HUES64 (cell line): ENCODE measurements around the gene RAB3C.

Experiments used
- H3K27ac ChIP-seq: 2 replicates; pipeline ENCODE4 v1.7.0; 2013; ENCODE audit warnings: low read depth, low read length, inconsistent platforms
- H3K27me3 ChIP-seq: 2 replicates; pipeline ENCODE4 v1.6.1; 2013; ENCODE audit warnings: mild to moderate bottlenecking, low read length; ENCODE audit not compliant: insufficient read depth
- H3K36me3 ChIP-seq: 2 replicates; pipeline ENCODE4 v1.6.1; 2013; ENCODE audit warnings: mild to moderate bottlenecking, low read length; ENCODE audit not compliant: insufficient read depth
- H3K4me1 ChIP-seq: 2 replicates; pipeline ENCODE4 v1.6.1; 2013; ENCODE audit warnings: mild to moderate bottlenecking, low read length, moderate library complexity; ENCODE audit not compliant: insufficient read depth
- H3K4me3 ChIP-seq: 2 replicates; pipeline ENCODE4 v1.5.1; 2013; ENCODE audit warnings: mild to moderate bottlenecking, low read length, moderate library complexity
- H3K9ac ChIP-seq: 2 replicates; pipeline ENCODE4 v1.6.1; 2013; ENCODE audit warnings: mild to moderate bottlenecking, low read depth, low read length
- H3K9me3 ChIP-seq: 2 replicates; pipeline ENCODE4 v1.6.1; 2013; ENCODE audit warnings: low read depth, low read length; ENCODE audit not compliant: insufficient read depth
- WGBS: fragments of 150-250, 120-280 bp; methylation state at CpG from one replicate; pipeline ENCODE4 v1.1.7; 2013; ENCODE audit warnings: missing lambda C conversion rate; 5-methylcytosine and 5-hydroxymethylcytosine counted together

The RAB3C gene

DNA sequence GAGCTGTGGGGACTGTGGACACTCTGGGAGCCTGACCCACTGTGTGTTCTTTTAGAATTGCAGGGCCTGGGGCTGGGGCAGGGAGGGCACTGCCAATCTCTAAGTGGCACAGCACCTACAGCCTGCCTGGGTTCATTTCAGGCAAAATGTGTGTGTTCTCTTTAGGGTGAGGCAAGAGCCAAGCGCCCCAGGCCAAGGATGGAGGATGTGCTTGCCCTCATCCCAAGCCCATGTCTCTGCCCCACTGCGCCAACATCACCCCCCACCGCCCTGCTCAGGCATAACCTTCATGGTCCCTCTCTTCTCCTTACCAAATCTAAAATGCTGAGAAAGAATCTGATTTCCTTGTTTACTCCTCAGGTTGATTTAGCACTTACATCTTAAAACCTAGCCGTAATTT, 304.4 kb downstream of the RAB3C start:
- Histone ChIP-seq H3K27me3 (no peaks in the 10 kb centered on the region), H3K27ac (no peak overlapping the region), H3K36me3 (no peaks in the 10 kb centered on the region), H3K9me3 (peaks cover 4% of the 10 kb centered on the region; the same call in 1 of the 2 replicates), H3K4me3 (no peak overlapping the region), H3K9ac (no peak overlapping the region), H3K4me1 (peaks cover 11% of the 10 kb centered on the region)
- WGBS: 96% methylated on average over 4 of the region's 4 CpGs

DNA sequence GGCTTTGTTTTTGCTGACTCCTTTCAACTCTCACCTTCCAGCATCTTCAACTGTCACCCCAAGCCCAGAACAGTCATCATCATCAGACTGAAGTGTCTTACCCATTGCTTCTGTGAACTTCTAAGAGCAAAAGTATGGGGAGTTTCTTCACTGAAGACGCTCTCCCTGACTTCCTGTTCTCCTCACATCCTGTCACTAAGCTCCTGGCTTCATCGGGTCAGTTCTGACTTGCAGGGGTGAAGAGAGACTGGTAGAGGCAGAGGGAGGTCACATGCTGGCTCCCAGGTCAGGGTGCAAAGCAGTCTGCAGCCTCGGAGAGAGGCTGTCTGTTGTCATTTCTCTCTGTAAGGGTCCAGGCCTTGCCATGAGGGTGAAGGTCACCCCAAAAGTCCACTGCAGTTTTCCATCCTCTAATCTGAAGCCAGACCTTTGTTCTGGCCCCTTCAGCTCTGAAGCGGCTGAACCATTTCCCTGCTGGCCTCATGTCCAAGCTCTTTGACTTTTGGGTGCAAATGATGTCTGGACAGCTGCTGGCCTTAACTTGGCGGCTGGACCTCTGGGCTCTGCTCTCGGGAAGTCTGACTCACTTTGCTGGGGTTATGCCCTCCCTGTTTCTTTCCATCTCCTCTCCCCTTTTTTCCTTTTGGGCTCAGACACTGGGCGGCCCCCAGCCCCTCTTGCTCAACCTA, 305.0 kb downstream of the RAB3C start:
- H3K4me1 ChIP-seq: peaks cover 11% of the 10 kb centered on the region
- H3K9ac ChIP-seq: no peak overlapping the region
- H3K27ac ChIP-seq: no peak overlapping the region
- H3K36me3 ChIP-seq: no peaks in the 10 kb centered on the region
- H3K4me3 ChIP-seq: no peak overlapping the region
- H3K9me3 ChIP-seq: peaks cover 4% of the 10 kb centered on the region; the same call in 1 of the 2 replicates
- WGBS: 87% methylated on average over 6 of the region's 7 CpGs
- H3K27me3 ChIP-seq: no peaks in the 10 kb centered on the region

DNA sequence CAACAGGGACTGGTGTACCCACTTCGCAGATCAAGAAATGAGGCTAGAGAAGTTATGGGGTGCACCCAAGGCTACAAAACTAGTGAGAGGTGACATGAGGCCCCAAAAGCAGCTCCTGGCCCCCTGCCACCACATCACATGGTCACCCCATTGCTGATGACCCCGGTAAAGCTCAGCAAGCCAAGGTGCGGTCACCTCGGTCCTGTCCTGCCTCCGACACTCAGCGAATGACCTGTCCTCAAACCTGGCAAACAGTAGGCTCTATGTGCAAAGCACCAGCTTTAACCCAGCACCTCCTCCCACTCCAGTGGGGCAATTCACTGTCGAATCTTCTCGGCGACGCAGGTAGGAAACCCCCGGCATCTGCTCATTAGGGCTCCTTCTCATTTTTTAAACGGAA, 307.4 kb downstream of the RAB3C start:
- Histone ChIP-seq H3K9me3 (no peaks in the 10 kb centered on the region), H3K36me3 (no peaks in the 10 kb centered on the region), H3K4me3 (no peak overlapping the region), H3K27ac (no peak overlapping the region), H3K27me3 (no peaks in the 10 kb centered on the region), H3K4me1 (peaks cover 11% of the 10 kb centered on the region), H3K9ac (no peak overlapping the region)
- WGBS: 93% methylated on average over 12 of the region's 12 CpGs

DNA sequence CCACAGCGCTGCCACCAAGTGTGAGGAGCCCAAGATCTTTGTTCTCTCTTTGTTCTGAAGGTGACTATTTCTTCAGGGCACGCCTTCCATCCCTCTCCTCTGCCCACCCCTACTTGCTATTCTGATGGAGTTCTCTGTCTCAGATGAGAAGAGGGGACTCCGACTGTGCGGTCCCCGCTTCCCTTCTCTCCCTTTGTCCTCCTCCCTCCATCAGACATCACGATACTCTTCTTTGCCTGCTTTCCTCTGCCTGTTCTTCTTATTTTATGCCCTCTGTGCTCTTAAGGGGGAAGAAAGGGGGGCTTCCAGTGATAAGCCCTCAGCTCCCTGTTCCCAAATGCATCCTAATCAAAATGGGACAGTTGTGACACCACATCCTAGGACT, 307.8 kb downstream of the RAB3C start:
- no peak overlapping the region for H3K27ac ChIP-seq
- 84% methylated on average over 6 of the region's 6 CpGs for WGBS
- H3K27me3 ChIP-seq: no peaks in the 10 kb centered on the region
- no peaks in the 10 kb centered on the region for H3K36me3 ChIP-seq
- H3K9ac ChIP-seq: no peak overlapping the region
- peaks cover 11% of the 10 kb centered on the region for H3K4me1 ChIP-seq
- H3K9me3 ChIP-seq: no peaks in the 10 kb centered on the region
- no peak overlapping the region for H3K4me3 ChIP-seq

DNA sequence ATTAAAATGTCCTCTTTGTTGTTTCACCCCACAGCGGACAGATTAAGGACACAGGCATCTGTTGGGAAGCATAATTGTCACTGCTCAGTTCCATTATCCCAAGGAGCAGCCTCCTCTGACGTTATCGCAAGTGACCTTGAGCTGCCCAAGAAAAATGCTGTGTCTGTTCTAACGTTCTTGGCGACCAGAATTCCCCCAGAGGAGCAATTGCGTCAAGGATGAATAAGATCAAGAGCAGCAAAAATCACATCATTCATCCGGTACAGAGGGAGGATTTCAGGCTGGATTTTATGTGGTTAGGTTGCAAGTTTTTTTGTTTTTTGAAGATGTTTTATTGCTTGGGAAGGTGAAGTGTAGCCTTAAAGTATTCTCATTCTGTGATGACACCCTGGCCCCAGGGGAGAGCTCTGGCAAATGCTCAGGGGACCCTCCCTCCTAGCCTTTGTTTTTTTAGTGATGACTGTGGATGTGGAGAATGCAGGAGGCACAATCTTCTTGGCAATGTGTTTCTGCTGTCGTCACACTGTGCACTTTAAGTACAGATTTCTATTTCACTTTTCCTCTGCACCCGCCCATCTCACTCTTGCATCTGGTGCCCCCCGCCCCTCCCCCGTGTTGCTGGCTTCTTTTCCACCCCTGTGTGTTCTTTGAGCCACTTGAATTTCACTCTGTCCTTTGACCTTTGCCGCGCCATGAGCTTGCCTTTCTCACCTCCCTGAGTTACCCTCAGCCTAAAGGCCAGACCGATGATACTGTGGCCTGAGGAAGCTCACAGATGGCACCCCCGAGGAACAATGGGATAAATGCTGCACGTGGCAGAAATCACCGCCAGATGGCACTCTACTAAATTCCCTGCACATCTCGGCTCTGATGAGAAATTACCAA, 308.5 kb downstream of the RAB3C start:
- Histone ChIP-seq H3K4me3 (no peak overlapping the region), H3K4me1 (peaks cover 11% of the 10 kb centered on the region), H3K9ac (no peak overlapping the region), H3K9me3 (no peaks in the 10 kb centered on the region), H3K27me3 (no peaks in the 10 kb centered on the region), H3K27ac (no peak overlapping the region), H3K36me3 (no peaks in the 10 kb centered on the region)
- WGBS: 52% methylated on average over 17 of the region's 18 CpGs

DNA sequence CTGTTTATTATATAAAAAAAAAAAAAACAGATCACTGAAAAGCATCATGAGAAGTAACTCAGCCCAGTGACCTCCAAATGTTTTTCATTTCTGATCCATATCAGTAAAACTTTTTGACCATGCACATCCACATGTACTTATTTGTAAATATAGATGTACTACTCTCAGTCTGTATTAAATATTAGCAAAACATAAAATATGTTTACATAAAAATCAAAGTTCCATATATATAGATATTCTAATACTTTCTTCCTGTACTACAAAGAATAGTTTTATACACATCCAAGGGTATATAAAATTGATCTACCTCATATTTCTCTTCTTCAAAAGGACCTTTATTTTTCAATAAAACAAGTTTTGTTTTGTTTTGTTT, 309.1 kb downstream of the RAB3C start:
- Histone ChIP-seq H3K36me3 (no peaks in the 10 kb centered on the region), H3K9me3 (no peaks in the 10 kb centered on the region), H3K4me3 (no peak overlapping the region), H3K27ac (no peak overlapping the region), H3K27me3 (no peaks in the 10 kb centered on the region), H3K4me1 (peaks cover 11% of the 10 kb centered on the region), H3K9ac (no peak overlapping the region)

DNA sequence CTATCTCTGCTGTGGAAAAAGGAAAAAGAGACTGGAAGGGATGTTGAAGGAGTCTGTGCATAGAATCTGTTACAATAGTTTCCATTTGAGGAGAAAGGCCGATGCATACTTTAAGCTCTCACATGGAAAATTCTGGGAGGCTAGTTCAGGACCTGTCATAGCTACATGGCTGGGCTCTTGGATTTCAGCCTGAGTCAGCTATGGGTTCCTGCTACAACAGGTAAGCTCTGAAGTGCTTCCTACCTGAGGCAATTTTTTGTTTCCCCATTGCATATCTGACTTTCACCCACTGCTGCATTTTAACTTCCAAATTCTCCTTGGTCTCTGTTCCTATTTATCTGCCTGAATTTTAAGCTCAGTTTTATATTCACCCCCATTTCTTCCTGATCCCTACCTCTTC, 310.7 kb downstream of the RAB3C start:
- H3K4me3 ChIP-seq: no peak overlapping the region
- 96% methylated on average over 1 of the region's 1 CpG for WGBS

DNA sequence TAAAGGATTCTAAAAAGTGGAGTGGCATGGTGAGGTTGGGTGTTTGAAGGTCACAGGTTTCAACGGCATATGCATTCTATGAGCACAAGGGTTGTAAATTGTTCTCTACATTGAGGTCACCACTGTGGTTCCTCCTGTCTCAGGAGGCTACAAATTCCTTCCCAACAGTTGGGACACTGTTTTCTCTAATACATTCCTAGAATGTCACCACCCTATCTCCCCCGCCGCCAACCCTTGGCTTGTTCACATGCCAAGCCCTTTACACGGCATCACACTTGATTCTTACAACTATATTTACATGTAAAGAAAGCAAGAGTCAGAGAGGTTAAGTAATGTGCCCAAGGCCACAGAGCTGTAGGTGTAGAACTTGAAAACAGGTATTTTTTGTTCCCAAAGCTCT, 315.1 kb downstream of the RAB3C start:
- 92% methylated on average over 4 of the region's 4 CpGs for WGBS

More for the DNA sequence above, 310.7 kb downstream of the RAB3C start:
- Histone ChIP-seq H3K27ac (no peak overlapping the region), H3K36me3 (no peaks in the 10 kb centered on the region), H3K9me3 (no peaks in the 10 kb centered on the region), H3K4me1 (peaks cover 11% of the 10 kb centered on the region), H3K9ac (no peak overlapping the region), H3K27me3 (no peaks in the 10 kb centered on the region)

DNA sequence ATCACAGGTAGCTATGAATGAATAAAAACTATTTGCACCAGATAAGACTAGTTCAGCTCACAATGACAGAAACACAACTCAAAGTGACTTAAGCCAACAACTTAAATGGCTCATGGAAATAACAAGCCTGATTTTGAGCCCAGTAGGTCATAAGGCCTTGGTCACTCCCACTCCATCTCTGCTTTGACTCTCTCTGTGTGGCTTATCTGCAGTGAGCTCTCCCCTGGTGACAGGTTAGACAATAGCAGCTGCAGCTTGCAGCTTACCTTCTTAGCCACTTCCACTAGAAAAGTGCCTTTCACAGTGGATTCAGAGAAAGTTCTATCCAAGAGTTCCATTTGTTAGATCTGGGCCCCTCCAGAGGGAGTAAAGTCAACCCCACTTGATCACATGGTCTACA, 315.7 kb downstream of the RAB3C start:
- Histone ChIP-seq H3K36me3 (no peaks in the 10 kb centered on the region), H3K27me3 (no peaks in the 10 kb centered on the region), H3K9ac (no peak overlapping the region), H3K27ac (no peak overlapping the region), H3K9me3 (no peaks in the 10 kb centered on the region), H3K4me1 (no peaks in the 10 kb centered on the region), H3K4me3 (no peak overlapping the region)

More for the DNA sequence above, 315.1 kb downstream of the RAB3C start:
- H3K9me3 ChIP-seq: no peaks in the 10 kb centered on the region
- H3K27ac ChIP-seq: no peak overlapping the region
- H3K36me3 ChIP-seq: no peaks in the 10 kb centered on the region
- H3K9ac ChIP-seq: no peak overlapping the region
- H3K4me1 ChIP-seq: no peaks in the 10 kb centered on the region
- no peak overlapping the region for H3K4me3 ChIP-seq
- H3K27me3 ChIP-seq: no peaks in the 10 kb centered on the region

DNA sequence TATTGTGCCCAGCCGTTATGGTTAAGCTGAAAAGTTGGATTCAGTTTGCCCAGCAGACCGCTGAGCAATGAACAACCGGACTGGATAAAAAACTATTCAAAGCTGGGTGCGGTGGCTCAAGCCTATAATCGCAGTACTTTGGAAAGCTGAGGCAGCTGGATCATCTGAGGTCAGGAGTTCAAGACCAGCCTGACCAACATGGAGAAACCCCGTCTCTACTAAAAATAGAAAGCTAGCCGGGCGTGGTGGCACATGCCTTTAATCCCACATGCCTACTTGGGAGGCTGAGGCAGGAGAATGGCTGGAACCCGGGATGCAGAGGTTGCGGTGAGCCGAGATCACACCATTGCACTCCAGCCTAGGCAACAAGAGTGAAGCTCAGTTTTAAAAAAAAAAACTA, 318.4 kb downstream of the RAB3C start:
- Histone ChIP-seq H3K4me3 (no peak overlapping the region), H3K9ac (no peak overlapping the region), H3K27ac (no peak overlapping the region), H3K27me3 (no peaks in the 10 kb centered on the region), H3K4me1 (no peaks in the 10 kb centered on the region), H3K36me3 (no peaks in the 10 kb centered on the region), H3K9me3 (no peaks in the 10 kb centered on the region)
- 96% methylated on average over 11 of the region's 11 CpGs for WGBS

DNA sequence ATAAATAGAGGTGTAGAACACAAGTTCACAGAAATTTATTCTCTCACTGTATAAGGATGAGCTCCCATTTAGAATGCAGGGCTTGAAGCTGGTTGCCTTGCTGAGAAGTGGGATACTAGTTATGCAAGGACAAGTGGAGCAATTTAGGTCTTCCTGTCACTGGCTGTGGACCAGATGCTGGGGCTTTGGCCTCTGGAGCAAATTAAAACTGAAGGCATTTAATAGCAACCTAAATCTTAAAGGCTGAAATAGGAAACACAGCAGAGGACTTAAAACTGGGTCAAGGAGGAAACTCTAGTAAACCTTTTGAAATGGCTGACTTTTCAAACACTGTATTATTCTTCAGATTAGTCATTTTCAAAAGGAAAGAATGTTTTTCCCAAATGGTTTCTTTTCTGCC, 319.4 kb downstream of the RAB3C start:
- Histone ChIP-seq H3K4me3 (no peak overlapping the region), H3K9ac (no peak overlapping the region), H3K4me1 (no peaks in the 10 kb centered on the region), H3K27ac (no peak overlapping the region), H3K36me3 (no peaks in the 10 kb centered on the region), H3K9me3 (no peaks in the 10 kb centered on the region), H3K27me3 (no peaks in the 10 kb centered on the region)
